Measurements from ENCODE around the gene RGS10. TPM values are rescaled to one million over a fixed set of nuclear protein-coding genes. Genes with fewer than 3 reads are reported as not detected.

Gene RGS10
- total and polyA plus RNA-seq, 2 of the 8 experiments (the other 6 are each of a cell fraction or from before 2014, with no cell fraction given) = 5.5 to 13.1 TPM

DNA sequence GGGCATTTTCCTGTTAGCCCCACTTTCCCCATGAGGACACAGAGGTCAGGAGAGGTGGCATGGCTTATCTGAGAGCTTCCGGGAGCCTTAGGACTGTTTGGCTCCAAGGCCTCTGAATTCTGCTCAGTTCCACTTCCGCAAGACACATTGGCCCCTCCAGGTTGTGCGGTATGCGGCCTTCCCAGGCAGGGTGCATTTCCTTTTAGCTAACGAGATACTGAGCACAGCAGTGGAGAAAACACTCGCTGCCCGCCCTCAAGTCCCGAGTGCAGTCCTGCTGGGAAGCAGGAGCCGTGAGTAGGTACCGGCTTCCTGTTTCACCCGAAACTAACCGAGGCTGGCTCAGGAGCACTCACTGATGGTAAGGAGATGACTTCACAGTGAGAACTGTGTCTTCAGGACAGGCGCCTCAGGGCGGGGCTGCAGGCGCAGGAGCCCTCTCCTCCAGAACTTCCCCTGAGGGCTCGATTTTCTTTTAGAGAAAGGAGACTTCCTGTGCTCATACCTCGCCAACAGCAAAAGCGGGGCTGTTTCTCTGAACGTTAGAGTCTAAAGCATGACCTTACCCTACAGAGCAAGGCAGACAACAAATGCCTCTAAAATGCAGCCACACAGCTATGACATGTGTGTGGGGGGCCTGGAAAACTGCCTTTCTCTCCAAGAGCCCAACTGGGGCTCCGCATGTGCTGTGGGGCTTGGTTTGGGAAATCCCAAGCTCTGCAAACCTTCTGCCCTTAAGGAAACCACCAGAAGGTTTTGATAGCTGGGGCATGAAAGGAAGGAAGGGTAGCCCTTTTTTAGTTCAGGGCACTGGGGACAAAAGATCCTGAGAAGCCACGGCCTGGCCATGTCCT lies 25.9 kb downstream of the RGS10 start (continued):
- TF ChIP-seq, protein P1, sequence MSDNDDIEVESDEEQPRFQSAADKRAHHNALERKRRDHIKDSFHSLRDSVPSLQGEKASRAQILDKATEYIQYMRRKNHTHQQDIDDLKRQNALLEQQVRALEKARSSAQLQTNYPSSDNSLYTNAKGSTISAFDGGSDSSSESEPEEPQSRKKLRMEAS (IDR thresholded peaks at IDR 0.05) = no peak

Data from H1 (cell line).